Measurements from ENCODE around the gene RBM19.

The RBM19 gene

GRCh38 chr12:113921430-113921829 lies 44.7 kb downstream of the RBM19 start:
- Histone ChIP-seq H3K4me3 (replicated peaks; ENCODE audit: low read depth, low read length) (no peak overlapping the region), H3K36me3 (ENCODE audit: control insufficient read depth, insufficient read depth, low read length) (peaks cover 25% of the 10 kb centered on the region), H3K27me3 (replicated peaks; ENCODE audit: control insufficient read depth, insufficient read depth, low read length) (no peaks in the 10 kb centered on the region)
- no peak for DNase-seq (ENCODE audit: extremely low read depth, insufficient read length)
- no peak for TF ChIP-seq CTCF (IDR thresholded peaks at IDR 0.05; ENCODE audit: insufficient read depth, low read length, poor library complexity, severe bottlenecking)

- no peak for TF ChIP-seq CTCF (IDR thresholded peaks at IDR 0.05; ENCODE audit: insufficient read depth, low read length, poor library complexity, severe bottlenecking)
- Histone ChIP-seq H3K27me3 (replicated peaks; ENCODE audit: control insufficient read depth, insufficient read depth, low read length) (no peaks in the 10 kb centered on the region), H3K36me3 (ENCODE audit: control insufficient read depth, insufficient read depth, low read length) (peaks cover 24% of the 10 kb centered on the region), H3K4me3 (replicated peaks; ENCODE audit: low read depth, low read length) (no peak overlapping the region)
- no peak for DNase-seq (ENCODE audit: extremely low read depth, insufficient read length)
These were observed 46.3 kb downstream of the RBM19 start for GRCh38 chr12:113919791-113920190.

- no peak for DNase-seq (ENCODE audit: extremely low read depth, insufficient read length)
- Histone ChIP-seq H3K27me3 (replicated peaks; ENCODE audit: control insufficient read depth, insufficient read depth, low read length) (no peaks in the 10 kb centered on the region), H3K4me3 (replicated peaks; ENCODE audit: low read depth, low read length) (no peak overlapping the region), H3K36me3 (ENCODE audit: control insufficient read depth, insufficient read depth, low read length) (peaks cover 22% of the 10 kb centered on the region)
- no peak for TF ChIP-seq CTCF (IDR thresholded peaks at IDR 0.05; ENCODE audit: insufficient read depth, low read length, poor library complexity, severe bottlenecking)
These were observed 47.8 kb downstream of the RBM19 start for GRCh38 chr12:113918306-113918705.

- no peak overlapping the region for H3K4me3 ChIP-seq (replicated peaks; ENCODE audit: low read depth, low read length)
- H3K27me3 ChIP-seq (replicated peaks; ENCODE audit: control insufficient read depth, insufficient read depth, low read length): no peaks in the 10 kb centered on the region
- H3K36me3 ChIP-seq (ENCODE audit: control insufficient read depth, insufficient read depth, low read length): peaks cover 20% of the 10 kb centered on the region
These were observed 48.7 kb downstream of the RBM19 start for GRCh38 chr12:113917393-113917792.

GRCh38 chr12:113914806-113915205 lies 51.3 kb downstream of the RBM19 start:
- H3K36me3 ChIP-seq (ENCODE audit: control insufficient read depth, insufficient read depth, low read length): peaks cover 21% of the 10 kb centered on the region
- no peak for DNase-seq (ENCODE audit: extremely low read depth, insufficient read length)

More at GRCh38 chr12:113917393-113917792, 48.7 kb downstream of the RBM19 start:
- TF ChIP-seq CTCF (IDR thresholded peaks at IDR 0.05; ENCODE audit: insufficient read depth, low read length, poor library complexity, severe bottlenecking): no peak
- DNase-seq (ENCODE audit: extremely low read depth, insufficient read length): no peak

More at GRCh38 chr12:113914806-113915205, 51.3 kb downstream of the RBM19 start:
- no peak for TF ChIP-seq CTCF (IDR thresholded peaks at IDR 0.05; ENCODE audit: insufficient read depth, low read length, poor library complexity, severe bottlenecking)
- Histone ChIP-seq H3K27me3 (replicated peaks; ENCODE audit: control insufficient read depth, insufficient read depth, low read length) (no peaks in the 10 kb centered on the region), H3K4me3 (replicated peaks; ENCODE audit: low read depth, low read length) (no peak overlapping the region)

Data from GM06990 (cell line).